SJSA1 (cell line): ENCODE measurements around the gene SNU13. TPM values are rescaled to one million over a fixed set of nuclear protein-coding genes. Genes with fewer than 3 reads are reported as not detected.
"Not testable (repeated sequence)": the region's sequence is repeated elsewhere in the genome, so short reads cannot be mapped to it uniquely, and the experiment has no call there.

ENCODE experiments used
- DNase-seq, 2 experiments: peaks; one replicate each; pipeline ENCODE4 v3.0.0-alpha.2; 2015 to 2020; ENCODE audit warnings: low spot score in 2 of 2, low read depth in 1 of 2
- H3K27ac ChIP-seq: fragments of 250-450 bp; sonication (Bioruptor Pico); 2 replicates; pipeline ENCODE4 v1.5.1; 2020; ENCODE audit warnings: mild to moderate bottlenecking, moderate library complexity
- H3K27me3 ChIP-seq: fragments of 250-450 bp; sonication (Bioruptor Pico); replicated peaks from 2 replicates; pipeline ENCODE4 v1.5.1; 2020; ENCODE audit warnings: mild to moderate bottlenecking, moderate library complexity
- H3K36me3 ChIP-seq: fragments of 250-450 bp; sonication (Bioruptor Pico); 2 replicates; pipeline ENCODE4 v1.5.1; 2020; ENCODE audit warnings: mild to moderate bottlenecking
- H3K4me1 ChIP-seq: fragments of 250-450 bp; sonication (Bioruptor Pico); replicated peaks from 2 replicates; pipeline ENCODE4 v1.6.1; 2021; ENCODE audit warnings: mild to moderate bottlenecking
- H3K4me3 ChIP-seq: fragments of 250-450 bp; sonication (Bioruptor Pico); 2 replicates; pipeline ENCODE4 v1.5.1; 2020; ENCODE audit warnings: mild to moderate bottlenecking
- H3K9me3 ChIP-seq: fragments of 250-450 bp; sonication (Bioruptor Pico); replicated peaks from 2 replicates; pipeline ENCODE4 v1.5.1; 2020; ENCODE audit warnings: mild to moderate bottlenecking
- total RNA-seq: library from RNA; depleted of rRNA; stranded (reverse); fragments of >200 nt; shearing (Covaris generic); gene quantifications from 2 replicates; pipeline ENCODE4 v1.2.3, GENCODE V29; 2014

The SNU13 gene
- total RNA-seq, 1 experiment from 2014 or later, result 179 TPM

DNA sequence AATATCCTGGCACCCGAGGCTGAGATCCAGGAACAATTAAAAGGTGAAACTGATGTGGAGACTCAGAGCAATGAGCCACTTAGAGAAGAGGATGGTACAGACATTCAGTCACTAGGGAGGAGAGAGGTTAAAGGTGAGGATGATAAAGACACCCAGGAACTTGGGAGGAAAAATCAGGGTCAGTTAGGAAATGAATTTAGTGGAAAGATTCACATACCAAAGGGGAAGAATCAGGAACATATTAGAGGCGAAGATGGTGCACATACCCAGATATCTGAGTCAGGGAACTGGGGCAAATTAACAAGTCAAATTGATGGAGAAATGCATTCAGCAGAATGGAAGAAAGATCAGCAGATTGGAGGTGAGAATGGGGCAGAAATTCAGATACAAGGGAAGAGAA lies 6.5 kb upstream of the SNU13 start:
- Histone ChIP-seq H3K4me1 (peaks cover 14% of the 10 kb centered on the region), H3K4me3 (no peak overlapping the region), H3K9me3 (no peaks in the 10 kb centered on the region), H3K36me3 (peaks cover 24% of the 10 kb centered on the region), H3K27ac (no peak overlapping the region), H3K27me3 (no peaks in the 10 kb centered on the region)
- DNase-seq, result no peak

DNA sequence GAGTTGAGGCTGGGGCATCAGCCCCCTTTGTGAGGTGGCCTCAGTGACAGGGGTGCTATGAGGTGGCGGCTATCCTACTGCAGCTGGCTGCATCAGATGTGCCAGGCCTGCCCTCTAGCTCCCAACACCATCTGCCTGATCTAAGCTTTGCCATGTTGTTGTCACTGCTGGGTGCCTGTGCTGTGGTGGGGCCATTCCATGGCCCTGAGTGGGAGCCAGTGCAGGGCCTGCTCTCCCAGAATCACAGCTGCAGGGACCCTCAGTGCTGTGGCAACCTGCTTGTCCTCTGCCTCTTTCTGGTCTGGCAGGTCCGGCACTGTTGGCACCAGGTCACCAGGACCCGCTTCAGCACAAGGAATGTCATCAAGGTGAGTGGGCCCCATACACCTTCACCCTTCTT lies 1.8 kb upstream of the SNU13 start:
- H3K4me1 ChIP-seq, result peaks cover 18% of the 10 kb centered on the region; the same call in 1 of the 2 replicates

DNA sequence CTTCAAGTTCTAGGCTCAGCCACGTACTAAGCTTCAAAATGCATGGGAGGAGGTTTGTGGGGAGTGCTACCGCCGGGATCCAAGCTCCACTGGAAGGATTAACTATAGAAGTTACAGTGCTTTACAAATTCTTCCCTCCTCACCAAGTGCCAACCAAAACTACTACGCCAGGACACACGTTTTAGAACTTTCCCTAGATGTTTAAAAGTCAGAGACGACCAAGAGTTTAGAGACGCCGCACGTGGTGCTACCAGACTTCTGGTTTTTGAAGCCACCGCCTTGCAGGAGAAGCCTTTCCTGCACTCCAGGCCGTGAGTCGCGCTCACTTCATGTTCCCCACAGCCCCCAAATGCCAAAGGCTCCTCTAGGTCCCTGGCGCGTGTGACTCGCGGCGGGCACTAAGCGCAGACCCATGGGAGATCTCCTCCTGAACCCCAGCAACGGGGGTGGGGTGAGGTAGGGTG lies 734 bp downstream of the SNU13 start:
- H3K4me3 ChIP-seq, result peak overlapping the region; percentile 62
- DNase-seq, result peak in 1 of 2 experiments; percentile 37
- H3K9me3 ChIP-seq, result no peaks in the 10 kb centered on the region
- peaks cover 21% of the 10 kb centered on the region for H3K36me3 ChIP-seq
- H3K27me3 ChIP-seq, result no peaks in the 10 kb centered on the region
- peaks cover 38% of the 10 kb centered on the region for H3K4me1 ChIP-seq
- peak overlapping the region; percentile 84 for H3K27ac ChIP-seq

More for the DNA sequence above, 1.8 kb upstream of the SNU13 start:
- H3K9me3 ChIP-seq, result no peaks in the 10 kb centered on the region
- H3K27me3 ChIP-seq, result no peaks in the 10 kb centered on the region
- H3K4me3 ChIP-seq, result no peak overlapping the region
- no peak for DNase-seq
- H3K36me3 ChIP-seq, result peaks cover 23% of the 10 kb centered on the region
- H3K27ac ChIP-seq, result no peak overlapping the region

- peaks cover 43% of the 10 kb centered on the region for H3K4me1 ChIP-seq
- DNase-seq, H3K27me3 ChIP-seq, H3K27ac ChIP-seq, H3K9me3 ChIP-seq, H3K4me3 ChIP-seq: not testable (repeated sequence)
- peaks cover 30% of the 10 kb centered on the region for H3K36me3 ChIP-seq
These were observed 1.8 kb downstream of the SNU13 start for GRCh38 chr22:41686890-41687289.

DNA sequence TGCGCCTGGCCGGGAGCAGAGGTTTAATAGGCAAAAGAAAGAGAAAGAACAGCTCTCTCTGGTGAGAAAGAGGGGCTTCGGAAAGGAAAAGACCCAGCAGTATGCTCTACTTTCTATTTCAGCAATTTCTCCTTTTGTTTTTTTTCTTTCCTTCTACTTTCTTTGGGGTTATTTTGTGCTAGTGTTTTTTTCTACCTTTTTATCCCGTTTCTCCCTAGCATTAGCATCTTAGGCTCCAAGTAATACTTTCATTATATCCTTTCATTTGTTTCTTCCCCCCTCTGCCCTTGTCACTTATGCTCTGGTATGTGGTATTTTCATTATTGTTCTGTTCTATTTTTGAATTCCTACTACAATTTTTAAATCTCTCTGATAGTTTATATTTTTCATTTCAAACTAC lies 4.5 kb downstream of the SNU13 start:
- no peaks in the 10 kb centered on the region for H3K9me3 ChIP-seq
- peak overlapping the region; percentile 35 for H3K27ac ChIP-seq
- H3K36me3 ChIP-seq, result peaks cover 48% of the 10 kb centered on the region
- no peak for DNase-seq
- peaks cover 35% of the 10 kb centered on the region for H3K4me1 ChIP-seq
- no peak overlapping the region for H3K4me3 ChIP-seq
- no peaks in the 10 kb centered on the region for H3K27me3 ChIP-seq

- DNase-seq, result peak in 1 of 2 experiments; percentile 42
- Histone ChIP-seq H3K36me3 (peaks cover 54% of the 10 kb centered on the region), H3K27me3 (no peaks in the 10 kb centered on the region), H3K9me3 (no peaks in the 10 kb centered on the region), H3K4me1 (peaks cover 32% of the 10 kb centered on the region), H3K4me3 (no peak overlapping the region), H3K27ac (peak overlapping the region; percentile 45)
These were observed 5.1 kb downstream of the SNU13 start for GRCh38 chr22:41683616-41684015.

DNA sequence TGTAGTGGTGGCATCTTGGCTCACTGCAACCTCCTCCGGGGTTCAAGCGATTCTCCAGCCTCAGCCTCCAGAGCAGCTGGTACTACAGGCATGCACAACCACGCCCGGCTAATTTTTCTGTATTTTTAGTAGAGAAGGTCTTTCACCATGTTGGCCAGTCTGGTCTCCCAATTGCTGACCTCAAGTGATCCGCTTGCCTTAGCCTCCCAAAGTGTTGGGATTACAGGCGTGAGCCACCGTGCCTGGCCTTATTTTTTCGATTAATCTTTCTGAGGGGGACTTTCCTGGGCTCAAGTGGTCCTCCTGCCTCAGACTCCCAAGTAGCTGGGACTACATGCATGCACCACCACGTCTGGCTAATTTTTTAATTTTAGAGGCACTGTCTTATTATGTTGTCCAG lies 5.6 kb downstream of the SNU13 start:
- Histone ChIP-seq H3K36me3 (peaks cover 59% of the 10 kb centered on the region), H3K4me3 (no peak overlapping the region), H3K4me1 (peaks cover 32% of the 10 kb centered on the region), H3K27me3 (no peaks in the 10 kb centered on the region), H3K9me3 (no peaks in the 10 kb centered on the region), H3K27ac (peak overlapping the region; percentile 45)
- no peak for DNase-seq

DNA sequence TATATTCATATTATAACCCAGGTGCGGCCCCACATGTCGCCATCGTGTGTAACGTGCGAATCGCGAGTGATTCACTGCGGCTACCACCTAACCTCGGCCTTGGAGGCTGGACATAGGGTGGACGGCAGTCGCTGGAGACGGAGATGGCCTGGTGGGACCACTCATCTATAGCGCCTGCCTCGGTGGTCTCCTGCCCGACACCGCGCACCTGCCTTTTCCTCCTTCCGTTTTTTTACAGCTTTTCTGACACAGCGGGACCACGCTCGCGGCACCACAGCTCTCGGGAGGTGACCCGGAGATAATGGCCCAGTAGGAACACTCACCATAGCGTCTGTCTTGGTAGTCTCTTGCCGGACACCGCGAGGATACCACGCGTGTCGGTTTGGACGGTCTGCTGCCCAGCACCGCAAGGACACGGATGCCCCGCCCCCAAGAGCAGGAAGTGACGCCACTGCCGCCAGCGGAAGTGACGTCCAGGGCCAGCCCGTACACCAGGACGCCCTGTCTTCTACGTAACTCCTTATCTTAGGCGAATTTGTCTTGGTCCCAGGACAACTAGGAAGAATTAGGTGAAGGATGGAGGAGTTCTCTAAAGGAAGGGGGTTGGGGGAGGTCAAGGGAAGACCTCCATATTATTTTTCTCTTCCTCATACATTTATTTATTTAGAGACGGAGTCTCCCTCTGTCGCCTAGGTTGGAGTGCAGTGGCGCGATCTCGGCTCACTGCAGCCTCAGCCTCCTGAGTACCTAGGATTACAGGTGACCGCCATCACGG lies 6.4 kb downstream of the SNU13 start:
- no peaks in the 10 kb centered on the region for H3K9me3 ChIP-seq
- H3K27ac ChIP-seq, result peak overlapping the region; percentile 45
- H3K36me3 ChIP-seq, result peaks cover 61% of the 10 kb centered on the region
- H3K4me1 ChIP-seq, result peaks cover 27% of the 10 kb centered on the region
- peak; percentile 67 to 82 for DNase-seq
- H3K27me3 ChIP-seq, result no peaks in the 10 kb centered on the region
- peak overlapping the region; percentile 51 for H3K4me3 ChIP-seq

GRCh38 chr22:41681616-41682015 lies 7.1 kb downstream of the SNU13 start:
- peak overlapping the region; percentile 51 for H3K4me3 ChIP-seq
- peaks cover 64% of the 10 kb centered on the region for H3K36me3 ChIP-seq
- no peak for DNase-seq
- H3K27ac ChIP-seq, result no peak overlapping the region; the same call in 1 of the 2 replicates
- H3K27me3 ChIP-seq, result no peaks in the 10 kb centered on the region
- H3K4me1 ChIP-seq, result peaks cover 24% of the 10 kb centered on the region
- no peaks in the 10 kb centered on the region for H3K9me3 ChIP-seq

- Histone ChIP-seq H3K4me1 (peaks cover 23% of the 10 kb centered on the region), H3K27ac (no peak overlapping the region), H3K27me3 (no peaks in the 10 kb centered on the region), H3K4me3 (no peak overlapping the region), H3K9me3 (no peaks in the 10 kb centered on the region), H3K36me3 (peaks cover 80% of the 10 kb centered on the region)
- no peak for DNase-seq
These were observed 12.5 kb downstream of the SNU13 start for GRCh38 chr22:41676134-41676533.

DNA sequence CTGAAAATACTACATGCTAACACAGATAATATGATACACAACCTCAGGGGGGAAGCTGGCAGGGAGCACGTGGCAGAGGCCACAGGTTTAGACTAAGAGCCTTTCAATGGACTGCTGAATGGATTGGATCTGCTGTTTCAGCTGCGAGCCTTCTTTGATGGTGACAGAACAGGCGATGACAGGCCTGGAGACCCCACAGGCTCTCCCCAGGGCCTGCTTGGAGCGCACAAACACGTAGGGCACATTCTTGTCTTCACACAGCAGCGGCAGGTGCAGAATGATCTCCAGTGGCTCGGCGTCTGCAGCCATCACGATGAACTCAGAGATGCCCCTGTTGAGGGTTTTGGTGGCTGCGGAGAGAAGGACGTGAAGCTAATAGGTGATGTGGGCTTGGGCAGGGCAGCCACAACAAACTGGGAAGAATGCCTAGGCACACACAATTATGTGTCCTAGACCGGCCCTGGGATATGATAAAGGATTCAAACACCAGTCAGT lies 13.8 kb downstream of the SNU13 start:
- Histone ChIP-seq H3K4me1 (peaks cover 35% of the 10 kb centered on the region), H3K27ac (no peak overlapping the region), H3K36me3 (peaks cover 68% of the 10 kb centered on the region), H3K9me3 (no peaks in the 10 kb centered on the region), H3K4me3 (no peak overlapping the region), H3K27me3 (no peaks in the 10 kb centered on the region)
- no peak for DNase-seq

DNA sequence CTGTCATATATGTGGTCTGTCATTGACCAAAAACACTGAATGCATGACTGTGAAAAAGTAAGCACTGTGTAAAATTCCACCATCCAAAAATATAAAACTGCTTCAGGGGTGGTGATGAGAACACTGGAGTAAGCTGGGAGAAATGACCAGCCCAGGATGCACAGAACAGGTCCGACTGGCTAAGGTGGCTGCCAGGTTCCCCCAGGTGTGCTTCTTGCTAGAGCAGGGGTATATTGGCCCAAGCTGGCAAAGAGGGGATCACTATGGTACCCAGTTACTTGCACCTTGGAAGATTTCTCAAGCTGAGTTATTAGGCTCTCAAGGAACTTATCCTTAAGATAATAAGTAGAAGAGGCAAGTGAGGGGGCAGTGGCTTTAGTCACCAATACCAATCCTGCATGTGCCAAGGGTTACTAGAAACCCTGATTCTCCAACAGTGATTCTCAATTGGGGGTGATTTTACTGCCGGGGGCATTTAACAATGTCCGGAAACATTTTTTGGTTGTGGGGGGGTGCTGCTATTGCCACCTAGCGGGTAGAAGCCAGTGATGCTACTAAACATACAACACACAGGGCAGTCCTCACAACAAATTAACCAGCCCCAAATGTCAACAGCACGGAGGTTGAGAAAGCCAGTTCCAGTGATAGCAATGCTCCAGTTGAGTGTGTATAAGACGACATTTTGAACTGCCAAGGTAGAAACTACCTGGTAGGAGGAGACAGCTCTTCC lies 15.7 kb downstream of the SNU13 start:
- Histone ChIP-seq H3K36me3 (peaks cover 48% of the 10 kb centered on the region), H3K4me1 (peaks cover 53% of the 10 kb centered on the region), H3K9me3 (no peaks in the 10 kb centered on the region), H3K27me3 (no peaks in the 10 kb centered on the region), H3K27ac (peak overlapping the region; percentile 97), H3K4me3 (no peak overlapping the region)
- DNase-seq, result peak in 1 of 2 experiments; percentile 47

GRCh38 chr22:41672096-41672495 lies 16.6 kb downstream of the SNU13 start:
- peak; percentile 83 to 89 for DNase-seq
- H3K36me3 ChIP-seq, result peaks cover 42% of the 10 kb centered on the region
- peaks cover 62% of the 10 kb centered on the region for H3K4me1 ChIP-seq
- H3K4me3 ChIP-seq, H3K27me3 ChIP-seq, H3K9me3 ChIP-seq: not testable (repeated sequence)
- peak overlapping the region; percentile 97 for H3K27ac ChIP-seq
